GM20431 (cell line): ENCODE data around the gene ESRRG.
"Not testable (repeated sequence)": the region's sequence is repeated elsewhere in the genome, so short reads cannot be mapped to it uniquely, and the experiment has no call there.

Source experiments
- in situ Hi-C: fragments of 300-500 bp; cut with MseI, MboI; formaldehyde crosslinking; loops from one replicate; pipeline ENCODE4 v1.15.0; 2020; ENCODE audit warnings: low sequenced_read_pairs; ENCODE audit not compliant: unreplicated experiment

The ESRRG gene

GRCh38 chr1:216710055-216710454, 13.2 kb downstream of the ESRRG start:
- in situ Hi-C loops, result no loop called here

DNA sequence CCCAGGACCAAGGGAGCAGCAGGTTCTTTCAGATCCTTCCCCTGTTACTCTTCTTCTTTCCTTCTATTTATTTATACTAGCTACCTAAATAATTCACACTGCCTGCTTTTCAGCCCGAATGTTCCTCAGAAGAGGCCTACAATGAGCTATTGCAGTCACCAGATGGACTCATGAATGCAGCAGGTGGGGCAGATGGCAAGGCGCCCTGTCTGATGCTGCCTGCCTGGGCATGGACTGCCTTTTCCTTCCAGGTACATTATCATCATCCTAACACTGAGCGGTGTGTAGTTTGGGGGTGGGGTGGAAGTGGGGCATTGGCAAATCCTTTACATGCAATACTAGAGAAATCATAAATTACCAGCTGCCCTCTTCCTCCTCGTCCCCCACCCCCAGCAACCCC, 17.6 kb downstream of the ESRRG start:
- in situ Hi-C loops, result no loop called here

DNA sequence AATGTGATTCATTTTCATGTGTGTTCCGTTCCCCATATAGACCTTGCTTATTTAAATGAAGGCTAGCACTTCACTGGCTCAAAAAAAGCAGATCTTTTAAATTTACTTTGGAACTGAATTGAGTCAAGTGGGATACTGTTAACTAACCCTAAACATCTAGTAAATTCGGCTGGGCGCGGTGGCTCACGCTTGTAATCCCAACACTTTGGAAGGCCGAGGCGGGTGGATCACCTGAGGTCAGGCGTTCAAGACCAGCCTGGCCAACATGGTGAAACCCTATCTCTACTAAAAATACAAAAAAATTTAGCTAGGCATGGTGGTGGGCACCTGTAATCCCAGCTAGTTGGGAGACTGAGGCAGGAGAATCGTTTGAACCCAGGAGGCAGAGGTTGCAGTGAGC, 19.2 kb downstream of the ESRRG start:
- in situ Hi-C loops, result not testable (repeated sequence)

- in situ Hi-C loops, result no loop called here
These were observed 21.1 kb downstream of the ESRRG start for GRCh38 chr1:216702170-216702569.

DNA sequence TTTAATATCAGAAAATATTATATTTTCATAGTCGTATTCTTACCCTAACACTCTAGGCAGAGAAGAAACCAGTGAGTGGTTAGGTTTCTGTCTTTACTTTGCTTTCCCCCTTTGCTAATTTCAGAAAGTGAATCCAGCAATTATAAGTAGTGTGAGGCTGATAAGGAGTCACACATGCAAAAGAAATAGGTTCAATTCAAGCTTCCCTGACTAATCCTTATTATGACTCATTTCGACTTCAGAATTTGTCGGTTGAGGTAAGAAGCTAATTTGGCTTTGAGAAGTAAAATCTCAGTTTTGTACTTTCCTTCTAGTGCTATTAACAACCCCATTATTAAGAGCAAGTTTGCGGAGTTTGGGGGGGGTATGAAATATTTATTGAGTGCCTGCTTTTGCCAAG, 22.4 kb downstream of the ESRRG start:
- in situ Hi-C loops, result no loop called here

GRCh38 chr1:216691710-216692109, 31.5 kb downstream of the ESRRG start:
- in situ Hi-C loops, result no loop called here

DNA sequence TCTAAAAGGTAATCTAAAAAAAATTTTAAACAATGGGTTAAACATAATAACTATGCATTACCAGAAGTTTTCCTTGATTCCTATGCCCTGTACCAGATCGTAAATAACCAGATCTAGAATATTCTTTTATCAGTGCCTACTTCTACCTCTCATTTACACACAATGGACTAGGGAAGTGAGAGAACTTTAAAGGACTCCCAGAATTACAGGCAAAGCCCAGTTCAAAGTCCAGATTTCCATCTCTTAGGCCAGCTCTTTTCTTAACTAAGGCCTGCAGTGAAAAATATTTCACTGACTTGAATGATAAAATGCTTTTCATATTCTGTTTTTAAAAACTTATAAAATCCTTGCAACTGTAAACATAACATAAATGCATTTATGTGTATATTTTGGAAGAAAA, 32.6 kb downstream of the ESRRG start:
- in situ Hi-C loops, result no loop called here

DNA sequence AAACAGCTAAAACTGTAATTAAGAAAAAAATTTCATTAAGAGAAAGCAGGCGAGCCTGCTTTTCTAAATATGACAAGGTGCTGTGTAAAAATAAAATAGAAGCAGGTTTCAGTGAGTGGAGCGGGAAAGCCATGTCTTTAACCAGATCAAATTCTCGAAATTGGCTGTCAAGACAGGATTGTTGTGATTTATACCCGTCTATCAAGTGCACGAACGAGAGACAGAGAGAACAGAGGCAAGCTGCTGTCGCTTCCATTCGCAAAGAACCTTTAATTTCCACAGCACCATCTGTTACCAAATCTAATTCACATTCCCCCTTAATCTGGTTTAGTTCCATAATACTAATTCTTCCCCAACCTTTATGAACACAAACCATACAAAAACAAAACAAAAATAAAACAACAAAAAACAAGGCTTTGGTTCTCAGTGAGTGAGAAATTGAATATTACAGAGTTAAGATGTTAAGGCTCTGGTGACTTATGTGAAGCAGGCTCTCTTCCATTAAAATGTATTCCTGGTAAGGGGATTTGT, 35.0 kb downstream of the ESRRG start:
- in situ Hi-C loops, result no loop called here

GRCh38 chr1:216686860-216687766, 36.1 kb downstream of the ESRRG start:
- in situ Hi-C loops, result no loop called here

GRCh38 chr1:216682752-216683151, 40.5 kb downstream of the ESRRG start:
- in situ Hi-C loops, result no loop called here

DNA sequence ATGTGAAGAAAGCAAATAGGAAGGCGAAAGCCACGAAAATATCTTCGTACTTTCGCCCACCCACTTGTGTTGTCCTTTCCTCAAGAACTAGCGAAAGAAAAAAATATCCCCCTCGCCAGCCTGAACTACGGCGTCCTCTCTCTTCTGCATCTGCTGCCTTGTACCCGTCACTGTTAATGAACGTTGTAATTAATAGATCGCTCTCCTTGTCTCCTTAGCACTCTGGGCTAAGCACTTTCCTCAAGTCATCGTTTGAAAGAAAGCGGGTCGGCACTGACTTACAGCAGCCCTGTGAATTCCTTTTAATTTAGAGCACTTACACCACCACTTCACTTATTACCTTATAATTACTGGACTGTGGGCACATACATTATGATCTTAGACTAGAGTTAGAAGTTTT, 44.1 kb downstream of the ESRRG start:
- in situ Hi-C loops, result no loop called here

DNA sequence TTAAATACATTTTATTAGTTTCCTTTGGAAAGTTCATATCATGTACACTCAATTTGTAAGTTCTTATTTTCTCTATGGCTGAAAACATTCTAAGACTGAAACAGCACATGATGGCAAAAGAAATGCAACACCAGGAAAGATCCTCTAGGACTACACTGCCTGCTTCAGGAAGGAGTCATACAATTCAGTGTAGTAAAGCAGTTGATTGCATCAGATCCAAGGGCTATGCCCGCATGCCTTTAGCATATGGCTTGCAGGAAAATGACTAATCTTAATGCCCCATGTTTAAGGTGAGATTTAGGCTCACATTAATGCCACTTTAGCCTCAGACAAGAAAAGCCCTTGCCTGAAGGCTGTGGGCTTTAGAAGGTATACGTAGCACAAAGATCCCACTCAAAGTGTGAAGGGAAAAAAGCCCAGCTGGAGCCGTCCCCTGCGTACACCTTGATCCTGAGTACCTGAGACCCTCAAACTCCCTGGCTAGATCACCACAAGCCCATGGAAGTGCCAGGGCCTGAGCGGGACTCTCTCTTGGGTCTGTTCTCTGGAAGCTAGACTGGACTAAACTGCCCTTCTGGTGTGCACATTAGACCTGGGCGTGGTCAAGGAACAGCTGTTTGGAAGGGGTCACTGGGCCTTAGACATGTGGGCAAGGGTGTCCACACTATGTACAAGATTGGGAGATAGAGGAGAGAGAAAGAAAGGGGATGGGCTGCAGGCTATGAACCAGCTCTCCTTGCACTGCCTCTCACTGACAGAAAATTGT, 52.9 kb downstream of the ESRRG start:
- in situ Hi-C loops, result no loop called here

DNA sequence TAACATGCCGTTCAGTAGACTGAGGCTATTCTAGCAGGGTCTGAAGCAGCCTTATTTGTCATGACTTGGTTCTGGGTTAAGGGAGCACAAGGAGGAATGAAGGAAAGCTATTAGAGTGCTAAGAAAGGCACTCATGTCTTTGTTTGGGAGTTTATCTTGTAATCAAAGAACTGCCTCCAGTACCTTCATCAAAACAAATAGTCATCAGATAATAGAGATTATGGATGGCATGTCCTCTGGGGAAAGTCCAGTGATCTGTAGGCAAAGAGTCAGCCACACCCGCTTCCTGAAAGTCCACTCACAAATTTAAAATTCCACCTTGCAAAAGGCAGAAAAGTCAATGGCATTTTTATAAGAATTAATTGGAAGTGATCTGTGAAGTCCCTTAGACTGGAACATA, 56.8 kb downstream of the ESRRG start:
- in situ Hi-C loops, result no loop called here

- in situ Hi-C loops, result no loop called here
These were observed 57.4 kb downstream of the ESRRG start for GRCh38 chr1:216665856-216666255.

- in situ Hi-C loops, result no loop called here
These were observed 57.8 kb downstream of the ESRRG start for GRCh38 chr1:216665406-216665805.

GRCh38 chr1:216662681-216663080, 60.5 kb downstream of the ESRRG start:
- in situ Hi-C loops, result no loop called here

GRCh38 chr1:216660561-216660960, 62.7 kb downstream of the ESRRG start:
- in situ Hi-C loops, result no loop called here

- in situ Hi-C loops, result no loop called here
These were observed 70.2 kb downstream of the ESRRG start for GRCh38 chr1:216653001-216653400.

- in situ Hi-C loops, result no loop called here
These were observed 71.3 kb downstream of the ESRRG start for GRCh38 chr1:216651826-216652418.

GRCh38 chr1:216643176-216643575, 80.1 kb downstream of the ESRRG start:
- in situ Hi-C loops, result no loop called here
